HL-60 (cell line): Measurements from ENCODE around the gene CTU1.

Experiments
- DNase-seq, 2 experiments: peaks; one replicate each; pipeline ENCODE4 v3.0.0-alpha.2; 2010 to 2020; ENCODE audit warnings: low read depth in 1 of 2, low spot score in 1 of 2
- H3K27ac ChIP-seq: fragments of 250-450 bp; sonication (Bioruptor Pico); replicated peaks from 2 replicates; pipeline ENCODE4 v1.5.1; 2020; ENCODE audit warnings: mild to moderate bottlenecking, moderate library complexity
- H3K27me3 ChIP-seq: fragments of 250-450 bp; sonication (Bioruptor Pico); 2 replicates; pipeline ENCODE4 v1.5.1; 2021; ENCODE audit warnings: mild to moderate bottlenecking, moderate library complexity; ENCODE audit not compliant: insufficient read depth, poor library complexity, severe bottlenecking
- H3K4me3 ChIP-seq: replicated peaks from 2 replicates; pipeline ENCODE4 v1.5.1; 2011; ENCODE audit warnings: mild to moderate bottlenecking, control low read depth, low read length; ENCODE audit not compliant: insufficient read depth
- GABPA ChIP-seq: IDR thresholded peaks from 2 replicates; pipeline ENCODE4 v1.6.1; 2012; ENCODE audit warnings: low read depth
- POLR2AphosphoS5 ChIP-seq: IDR thresholded peaks from 2 replicates; pipeline ENCODE4 v1.6.1; 2012; ENCODE audit warnings: low read depth
- SPI1 ChIP-seq: IDR thresholded peaks from 2 replicates; pipeline ENCODE4 v1.6.1; 2012; ENCODE audit warnings: low read depth, mild to moderate bottlenecking, borderline replicate concordance
- TF ChIP-seq, protein P1 (sequence below): IDR thresholded peaks from 2 replicates; pipeline ENCODE4 v1.6.1; 2012; ENCODE audit warnings: low read depth; ENCODE audit not compliant: insufficient replicate concordance
- TF ChIP-seq, protein P2 (sequence below): IDR thresholded peaks from one replicate; pipeline ENCODE4 v1.5.1; 2011; ENCODE audit warnings: low read length, control low read depth, inconsistent platforms; ENCODE audit not compliant: insufficient read depth

CTU1 gene

DNA sequence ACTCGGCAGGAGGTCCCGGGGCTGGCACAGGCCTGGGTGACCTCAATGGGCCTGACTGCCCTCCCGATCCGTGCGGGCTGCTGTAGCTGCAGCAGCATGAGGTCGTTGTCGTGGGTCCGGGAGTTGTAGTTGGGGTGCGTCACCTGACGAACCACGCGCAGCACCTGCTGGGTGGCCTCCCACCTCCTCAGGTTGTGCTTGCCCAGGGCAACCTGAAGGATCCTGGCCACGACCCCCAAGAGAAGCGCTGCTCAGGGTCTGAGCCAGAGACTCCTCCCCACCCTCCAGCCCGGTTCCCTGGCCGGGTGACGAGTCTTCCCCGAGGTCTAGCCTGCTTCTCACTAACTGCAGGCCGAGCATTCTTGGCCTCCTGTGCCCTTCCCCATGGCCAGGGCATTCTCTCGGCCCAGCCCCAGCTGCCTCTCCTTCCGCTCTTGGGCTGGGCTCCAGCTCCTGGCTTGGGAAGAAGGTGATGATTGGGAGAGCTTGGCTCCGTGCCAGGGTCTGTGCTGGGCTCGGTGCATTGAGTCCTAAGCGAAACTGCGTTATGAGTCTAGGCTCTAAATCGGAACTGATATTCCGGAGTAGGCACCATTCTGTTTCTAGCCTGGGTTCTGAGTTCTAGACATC lies 28.6 kb downstream of the CTU1 start:
- no peaks in the 10 kb centered on the region for H3K27me3 ChIP-seq
- TF ChIP-seq, protein P1, sequence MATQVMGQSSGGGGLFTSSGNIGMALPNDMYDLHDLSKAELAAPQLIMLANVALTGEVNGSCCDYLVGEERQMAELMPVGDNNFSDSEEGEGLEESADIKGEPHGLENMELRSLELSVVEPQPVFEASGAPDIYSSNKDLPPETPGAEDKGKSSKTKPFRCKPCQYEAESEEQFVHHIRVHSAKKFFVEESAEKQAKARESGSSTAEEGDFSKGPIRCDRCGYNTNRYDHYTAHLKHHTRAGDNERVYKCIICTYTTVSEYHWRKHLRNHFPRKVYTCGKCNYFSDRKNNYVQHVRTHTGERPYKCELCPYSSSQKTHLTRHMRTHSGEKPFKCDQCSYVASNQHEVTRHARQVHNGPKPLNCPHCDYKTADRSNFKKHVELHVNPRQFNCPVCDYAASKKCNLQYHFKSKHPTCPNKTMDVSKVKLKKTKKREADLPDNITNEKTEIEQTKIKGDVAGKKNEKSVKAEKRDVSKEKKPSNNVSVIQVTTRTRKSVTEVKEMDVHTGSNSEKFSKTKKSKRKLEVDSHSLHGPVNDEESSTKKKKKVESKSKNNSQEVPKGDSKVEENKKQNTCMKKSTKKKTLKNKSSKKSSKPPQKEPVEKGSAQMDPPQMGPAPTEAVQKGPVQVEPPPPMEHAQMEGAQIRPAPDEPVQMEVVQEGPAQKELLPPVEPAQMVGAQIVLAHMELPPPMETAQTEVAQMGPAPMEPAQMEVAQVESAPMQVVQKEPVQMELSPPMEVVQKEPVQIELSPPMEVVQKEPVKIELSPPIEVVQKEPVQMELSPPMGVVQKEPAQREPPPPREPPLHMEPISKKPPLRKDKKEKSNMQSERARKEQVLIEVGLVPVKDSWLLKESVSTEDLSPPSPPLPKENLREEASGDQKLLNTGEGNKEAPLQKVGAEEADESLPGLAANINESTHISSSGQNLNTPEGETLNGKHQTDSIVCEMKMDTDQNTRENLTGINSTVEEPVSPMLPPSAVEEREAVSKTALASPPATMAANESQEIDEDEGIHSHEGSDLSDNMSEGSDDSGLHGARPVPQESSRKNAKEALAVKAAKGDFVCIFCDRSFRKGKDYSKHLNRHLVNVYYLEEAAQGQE = no peak
- TF ChIP-seq GABPA = no peak
- TF ChIP-seq, protein P2, sequence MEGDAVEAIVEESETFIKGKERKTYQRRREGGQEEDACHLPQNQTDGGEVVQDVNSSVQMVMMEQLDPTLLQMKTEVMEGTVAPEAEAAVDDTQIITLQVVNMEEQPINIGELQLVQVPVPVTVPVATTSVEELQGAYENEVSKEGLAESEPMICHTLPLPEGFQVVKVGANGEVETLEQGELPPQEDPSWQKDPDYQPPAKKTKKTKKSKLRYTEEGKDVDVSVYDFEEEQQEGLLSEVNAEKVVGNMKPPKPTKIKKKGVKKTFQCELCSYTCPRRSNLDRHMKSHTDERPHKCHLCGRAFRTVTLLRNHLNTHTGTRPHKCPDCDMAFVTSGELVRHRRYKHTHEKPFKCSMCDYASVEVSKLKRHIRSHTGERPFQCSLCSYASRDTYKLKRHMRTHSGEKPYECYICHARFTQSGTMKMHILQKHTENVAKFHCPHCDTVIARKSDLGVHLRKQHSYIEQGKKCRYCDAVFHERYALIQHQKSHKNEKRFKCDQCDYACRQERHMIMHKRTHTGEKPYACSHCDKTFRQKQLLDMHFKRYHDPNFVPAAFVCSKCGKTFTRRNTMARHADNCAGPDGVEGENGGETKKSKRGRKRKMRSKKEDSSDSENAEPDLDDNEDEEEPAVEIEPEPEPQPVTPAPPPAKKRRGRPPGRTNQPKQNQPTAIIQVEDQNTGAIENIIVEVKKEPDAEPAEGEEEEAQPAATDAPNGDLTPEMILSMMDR = no peak
- TF ChIP-seq POLR2AphosphoS5 = no peak
- no peak for TF ChIP-seq SPI1
- H3K4me3 ChIP-seq = no peak overlapping the region
- no peak overlapping the region for H3K27ac ChIP-seq
- no peak for DNase-seq

DNA sequence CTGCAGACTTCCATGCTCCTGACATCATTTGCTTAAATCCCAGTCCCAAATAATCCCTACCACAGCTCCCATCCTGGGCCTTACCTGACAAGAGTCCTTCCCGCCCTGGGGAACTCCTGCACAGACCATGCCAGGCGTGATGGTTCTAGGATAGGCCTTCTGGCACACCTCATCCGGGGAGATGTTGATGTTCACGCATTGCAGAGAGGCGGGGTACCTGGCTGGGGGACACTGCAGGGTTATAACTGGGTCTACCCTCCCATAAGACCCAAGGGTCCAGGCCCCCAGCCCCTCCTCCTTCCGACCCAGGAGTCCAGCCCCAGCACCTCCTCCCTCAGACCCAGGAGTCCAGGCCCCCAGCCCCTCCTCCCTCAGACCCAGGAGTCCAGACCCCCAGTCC lies 29.5 kb downstream of the CTU1 start:
- DNase-seq = no peak
- Histone ChIP-seq H3K4me3 (no peak overlapping the region), H3K27me3 (no peaks in the 10 kb centered on the region), H3K27ac (no peak overlapping the region)
- TF ChIP-seq POLR2AphosphoS5 = no peak
- TF ChIP-seq, protein P2 = no peak
- no peak for TF ChIP-seq GABPA
- no peak for TF ChIP-seq SPI1
- TF ChIP-seq, protein P1 = no peak

DNA sequence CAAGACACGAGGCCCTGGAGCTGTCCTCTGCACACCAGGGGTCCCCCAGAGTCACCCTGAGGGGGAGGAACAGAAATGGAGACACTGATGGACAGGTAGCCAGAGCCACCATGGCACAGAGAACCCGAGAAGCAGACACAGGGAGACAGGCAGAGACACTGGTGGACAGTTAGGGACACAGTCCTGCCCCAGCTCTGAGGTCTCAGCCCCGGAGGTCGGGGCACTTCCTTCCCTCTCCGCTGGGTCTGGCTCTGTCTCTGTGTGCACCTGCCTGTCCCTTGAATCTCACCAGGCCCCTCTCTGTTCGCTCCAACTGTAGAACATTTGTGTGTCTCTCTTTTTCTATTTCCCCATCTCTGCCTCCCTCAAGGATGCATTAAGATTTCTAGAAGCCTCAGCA lies 30.1 kb downstream of the CTU1 start:
- Histone ChIP-seq H3K27me3 (no peaks in the 10 kb centered on the region), H3K27ac (no peak overlapping the region), H3K4me3 (no peak overlapping the region)
- no peak for DNase-seq
- TF ChIP-seq GABPA = no peak
- no peak for TF ChIP-seq POLR2AphosphoS5
- TF ChIP-seq, protein P1 = no peak
- no peak for TF ChIP-seq SPI1
- TF ChIP-seq, protein P2 = no peak
